ENCODE results near the gene GALNT7.

GRCh38 chr4:173159791-173160190 lies 8.8 kb upstream of the GALNT7 start:
- TF ChIP-seq POLR2A (IDR thresholded peaks at IDR 0.05) (no peak), CTCF (IDR thresholded peaks at IDR 0.05) (no peak)

Measured in tibial nerve (tissue), 3 donors.